Stimulated activated CD4-positive, alpha-beta T cell treated with anti-CD3 and anti-CD28 coated beads, Interleukin-4, amount 100 ng/mL, for 1 hour (primary cell): ENCODE measurements around the gene NSL1.
"Not testable (repeated sequence)": the region's sequence is repeated elsewhere in the genome, so short reads cannot be mapped to it uniquely, and the experiment has no call there.

Source experiments
- DNase-seq: peaks from one replicate; pipeline ENCODE4 v3.0.0-alpha.2; 2020

The NSL1 gene, protein sequence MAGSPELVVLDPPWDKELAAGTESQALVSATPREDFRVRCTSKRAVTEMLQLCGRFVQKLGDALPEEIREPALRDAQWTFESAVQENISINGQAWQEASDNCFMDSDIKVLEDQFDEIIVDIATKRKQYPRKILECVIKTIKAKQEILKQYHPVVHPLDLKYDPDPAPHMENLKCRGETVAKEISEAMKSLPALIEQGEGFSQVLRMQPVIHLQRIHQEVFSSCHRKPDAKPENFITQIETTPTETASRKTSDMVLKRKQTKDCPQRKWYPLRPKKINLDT

GRCh38 chr1:212791676-212792395 lies at the start of gene NSL1, which contains the start of gene TATDN3:
Gene NSL1 (minus strand): TSS chr1:212791777. CDS start chr1:212791763, 14 bp downstream.
Gene TATDN3 (plus strand): TSS chr1:212791894. CDS start chr1:212791922, 28 bp downstream.
- DNase-seq = peak; percentile 96

GRCh38 chr1:212838145-212838544 lies 46.6 kb upstream of the NSL1 start:
- no peak for DNase-seq

DNA sequence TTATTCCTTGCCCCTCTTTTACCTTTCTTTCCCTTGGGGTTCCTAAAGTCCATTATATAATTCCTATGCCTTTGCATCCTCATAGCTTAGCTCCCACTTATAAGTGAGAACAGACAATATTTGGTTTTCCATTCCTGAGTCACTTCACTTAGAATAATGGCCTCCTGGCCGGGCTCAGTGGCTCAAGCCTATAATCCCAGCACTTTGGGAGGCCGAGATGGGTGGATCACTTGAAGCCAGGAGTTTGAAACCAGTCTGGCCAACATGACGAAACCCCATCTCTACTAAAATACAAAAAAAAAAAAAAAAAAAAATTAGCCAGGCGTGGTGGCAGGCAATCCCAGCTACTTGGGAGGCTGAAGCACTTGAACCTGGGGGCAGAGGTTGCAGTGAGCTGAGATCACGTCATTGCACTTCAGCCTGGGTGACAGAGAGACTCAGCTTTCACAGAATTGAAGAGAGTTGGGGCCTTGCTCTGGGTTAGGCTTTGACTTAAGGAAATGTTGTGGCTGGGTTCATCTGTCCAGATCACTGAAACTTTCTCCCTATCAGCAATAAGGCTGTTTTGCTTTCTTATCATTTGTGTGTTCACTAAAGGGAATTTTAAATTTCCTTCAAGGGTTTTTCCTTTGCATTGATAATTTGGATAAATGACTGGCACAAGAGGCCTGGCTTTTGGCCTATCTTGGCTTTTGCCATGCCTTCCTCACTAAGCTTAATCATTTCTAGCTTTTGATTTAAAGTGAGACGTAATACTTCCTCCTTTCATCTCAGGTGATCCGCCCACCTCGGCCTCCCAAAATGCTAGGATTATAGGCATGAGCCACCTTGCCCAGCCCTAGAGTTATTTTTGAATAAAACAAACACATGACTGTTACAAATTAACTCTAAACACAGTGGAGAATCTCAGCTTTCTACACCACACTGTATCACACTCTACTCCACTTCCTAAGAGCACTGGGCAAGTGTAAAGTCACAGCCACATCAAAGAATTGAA lies 41.9 kb upstream of the NSL1 start:
- not testable (repeated sequence) for DNase-seq

GRCh38 chr1:212828395-212828794 lies 36.8 kb upstream of the NSL1 start:
- DNase-seq = no peak

DNA sequence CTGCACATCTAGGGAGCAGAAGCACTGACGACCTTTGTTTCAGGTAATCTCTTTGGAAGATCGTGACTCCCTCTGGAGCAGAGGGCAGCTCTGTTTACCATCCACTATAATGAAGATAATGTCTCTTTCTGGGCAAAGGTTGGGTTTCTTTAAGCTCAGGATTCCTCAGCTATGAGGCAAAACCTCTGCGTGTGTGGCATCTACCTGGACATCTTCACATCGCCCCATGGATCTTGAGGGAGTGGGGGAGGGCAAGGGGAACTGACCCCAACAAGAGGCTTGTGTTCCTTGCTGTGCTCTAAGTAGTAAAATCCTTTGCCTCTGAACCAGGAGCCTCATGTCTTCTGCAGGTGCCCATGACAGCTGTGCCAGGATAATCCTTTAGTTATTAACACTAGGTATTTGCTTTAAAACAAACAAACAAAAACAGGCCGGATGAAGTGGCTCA lies 36.3 kb upstream of the NSL1 start:
- DNase-seq = no peak

DNA sequence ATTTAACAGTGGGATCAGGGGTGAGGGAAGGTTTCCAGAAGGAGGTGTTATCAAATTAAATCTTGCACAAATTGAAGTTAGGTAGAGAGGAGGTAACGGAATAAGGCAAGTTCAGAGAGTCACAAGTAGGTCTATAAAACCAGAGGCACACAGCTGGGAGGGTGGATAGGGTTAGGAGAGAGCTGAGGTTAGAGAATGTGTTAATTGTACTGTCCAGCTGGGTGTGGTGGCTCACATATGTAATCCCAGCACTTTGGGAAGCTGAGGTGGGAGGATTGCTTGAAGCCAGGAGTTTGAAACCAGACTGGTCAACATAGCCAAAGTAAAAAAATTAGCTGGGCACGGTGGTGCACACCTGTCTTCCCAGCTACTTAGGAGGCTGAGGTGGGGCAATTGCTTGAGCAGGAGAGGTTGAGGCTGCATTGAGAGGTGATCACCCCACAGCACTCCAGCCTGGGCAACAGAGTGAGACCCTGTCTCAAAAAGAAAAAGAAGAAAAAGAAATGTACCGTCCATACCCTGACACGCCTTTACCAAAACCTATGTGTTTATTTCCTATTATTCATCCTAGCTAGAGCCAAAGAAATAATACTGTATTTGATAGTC lies 35.7 kb upstream of the NSL1 start:
- no peak for DNase-seq

DNA sequence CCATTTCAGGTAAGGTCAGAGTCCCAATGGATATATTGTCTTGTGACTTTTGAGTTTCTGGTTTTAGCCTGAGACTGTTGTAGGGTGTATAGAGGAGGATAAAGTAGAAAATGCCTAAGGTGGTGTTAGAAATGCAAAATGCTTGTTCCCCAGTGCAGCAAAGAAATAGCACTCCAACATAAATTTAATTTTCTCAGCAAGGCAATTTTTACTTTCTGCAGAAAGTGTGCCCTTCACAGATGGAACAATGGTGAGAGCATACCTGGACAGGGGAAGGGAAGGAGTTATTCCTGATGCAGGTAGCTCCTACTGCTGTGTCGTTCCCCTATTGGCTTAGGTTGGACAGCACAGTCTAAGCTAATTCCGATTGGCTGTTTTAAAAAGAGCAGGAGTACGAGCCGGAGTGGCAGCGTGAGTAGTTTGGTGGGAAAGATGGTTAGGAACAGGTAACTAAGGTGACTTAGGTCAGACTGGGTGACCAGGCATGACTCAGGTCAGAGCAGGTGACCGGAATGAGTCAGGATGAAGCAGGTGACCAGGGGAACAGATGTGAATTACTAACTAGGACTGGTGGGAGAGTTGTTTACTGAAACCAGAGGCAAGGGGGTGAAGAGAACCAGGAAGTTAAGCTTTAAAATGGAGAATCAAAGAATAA lies 34.3 kb upstream of the NSL1 start:
- no peak for DNase-seq

- no peak for DNase-seq
These were observed 32.6 kb upstream of the NSL1 start for GRCh38 chr1:212824201-212824600.

DNA sequence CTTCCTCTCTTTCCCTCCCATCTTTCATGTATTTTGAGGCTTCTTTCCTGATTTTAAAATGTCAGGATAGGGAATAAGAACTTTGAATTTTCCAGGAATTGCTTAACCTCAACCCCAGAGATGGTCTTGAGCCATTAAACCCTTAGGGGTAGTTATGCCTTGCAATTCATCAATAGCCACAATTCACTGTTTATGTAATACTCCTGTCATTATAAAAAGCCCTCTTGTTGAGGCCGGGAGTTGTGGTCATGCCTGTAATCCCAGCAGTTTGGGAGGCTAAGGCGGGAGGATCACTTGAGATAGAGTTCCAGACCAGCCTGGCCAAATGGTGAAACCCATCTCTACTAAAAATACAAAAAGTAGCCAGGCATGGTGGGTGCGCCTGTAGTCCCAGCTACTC lies 31.4 kb upstream of the NSL1 start:
- no peak for DNase-seq

- DNase-seq = no peak
These were observed 29.4 kb upstream of the NSL1 start for GRCh38 chr1:212820969-212821368.

DNA sequence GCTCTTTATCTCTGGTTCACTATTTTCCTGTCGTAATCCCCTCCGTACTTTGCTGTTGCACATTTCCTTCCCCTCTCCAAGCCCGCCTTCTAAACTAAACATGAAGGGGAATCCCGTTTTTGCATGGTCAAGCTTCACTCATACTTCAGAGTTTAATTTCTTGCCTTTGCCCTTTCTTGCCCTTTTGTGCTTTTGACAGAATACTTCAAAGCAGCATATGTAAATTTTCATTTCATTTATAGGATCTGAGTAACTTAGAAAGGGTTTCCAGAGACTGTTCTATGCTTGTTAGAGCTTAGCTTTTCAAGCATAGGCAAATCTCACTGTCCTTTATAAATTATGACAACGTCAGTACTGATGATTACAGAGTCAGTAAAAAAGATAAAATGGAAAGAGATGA lies 28.1 kb upstream of the NSL1 start:
- no peak for DNase-seq

DNA sequence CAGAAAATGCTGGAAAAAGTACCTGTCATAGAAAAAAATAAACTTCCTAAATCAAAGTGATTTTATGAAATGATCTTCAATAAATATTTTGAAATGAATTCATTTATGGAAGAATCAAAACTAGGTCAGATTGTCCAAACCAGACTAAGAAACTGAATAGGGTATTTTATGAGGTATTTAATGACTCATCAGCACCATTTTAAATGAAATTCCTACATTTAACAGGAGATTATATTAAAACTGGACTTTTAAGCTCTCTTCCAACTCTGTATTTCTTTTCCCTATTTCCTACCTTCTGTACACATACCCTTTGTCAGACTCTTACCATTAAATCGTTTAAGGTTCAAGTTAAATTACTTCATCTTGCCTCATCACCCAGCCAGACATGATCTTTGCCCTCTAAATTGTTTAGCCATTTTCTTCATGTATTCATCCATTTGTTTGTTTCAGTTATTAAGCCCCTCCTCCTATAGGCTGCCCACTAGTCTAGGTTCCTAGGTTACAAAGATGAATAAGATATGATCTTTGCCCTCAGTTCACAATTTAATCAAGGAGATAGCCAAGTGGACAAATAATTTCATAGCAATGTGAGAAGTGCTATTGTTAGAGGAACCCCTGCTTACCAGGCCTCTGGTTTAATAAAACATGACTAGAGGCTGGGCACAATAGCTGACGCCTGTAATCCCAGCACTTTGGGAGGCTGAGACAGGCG lies 25.1 kb upstream of the NSL1 start:
- DNase-seq = no peak

GRCh38 chr1:212814537-212815334 lies 23.2 kb upstream of the NSL1 start:
- no peak for DNase-seq

GRCh38 chr1:212805767-212806166 lies 14.2 kb upstream of the NSL1 start:
- DNase-seq = no peak

DNA sequence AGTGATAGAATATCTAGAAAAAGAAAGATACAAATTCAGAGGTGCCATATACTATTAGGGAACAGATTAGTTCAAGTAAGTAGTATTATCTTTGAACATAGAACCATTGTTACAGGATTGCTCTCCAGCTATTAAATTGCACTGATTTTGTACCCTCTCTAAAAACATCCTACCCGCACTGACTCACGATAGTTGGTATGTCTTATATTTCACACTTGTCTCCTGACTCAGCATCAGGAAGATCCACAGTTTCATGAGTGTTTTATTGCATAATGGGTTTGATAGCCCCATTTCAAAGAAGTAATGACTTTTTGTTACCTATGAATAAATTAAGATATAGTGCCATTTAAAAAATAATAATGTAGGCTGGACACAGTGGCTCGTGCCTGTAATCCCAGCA lies 6.1 kb upstream of the NSL1 start:
- DNase-seq = no peak

GRCh38 chr1:212794561-212795014 lies 3.0 kb upstream of the NSL1 start:
- no peak for DNase-seq

DNA sequence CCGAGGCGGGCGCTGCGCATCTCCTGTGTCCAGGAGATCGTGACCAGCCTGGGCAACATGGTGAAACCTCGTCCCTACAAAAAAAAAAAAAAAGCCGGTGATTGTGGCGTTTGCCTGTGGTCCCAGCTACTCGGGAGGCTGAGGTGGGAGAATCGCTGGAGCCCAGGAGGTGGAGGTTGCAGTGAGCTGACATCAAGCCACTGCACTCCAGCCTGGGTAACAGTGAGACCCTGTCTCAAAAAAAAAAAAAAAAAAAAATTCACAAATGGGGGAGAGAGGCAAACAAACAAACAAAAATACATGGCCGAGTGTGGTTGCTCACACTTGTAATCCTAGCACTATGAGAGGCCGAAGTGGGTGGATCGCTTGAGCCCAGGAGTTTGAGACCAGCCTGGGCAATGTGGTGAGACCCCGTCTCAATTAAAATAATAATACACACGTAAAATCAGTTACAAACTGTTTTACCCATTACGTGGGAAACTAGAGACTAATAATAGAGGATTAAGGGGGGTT lies 875 bp upstream of the NSL1 start:
- DNase-seq = no peak

GRCh38 chr1:212791261-212791675 lies 309 bp downstream of the NSL1 start:
- no peak for DNase-seq

DNA sequence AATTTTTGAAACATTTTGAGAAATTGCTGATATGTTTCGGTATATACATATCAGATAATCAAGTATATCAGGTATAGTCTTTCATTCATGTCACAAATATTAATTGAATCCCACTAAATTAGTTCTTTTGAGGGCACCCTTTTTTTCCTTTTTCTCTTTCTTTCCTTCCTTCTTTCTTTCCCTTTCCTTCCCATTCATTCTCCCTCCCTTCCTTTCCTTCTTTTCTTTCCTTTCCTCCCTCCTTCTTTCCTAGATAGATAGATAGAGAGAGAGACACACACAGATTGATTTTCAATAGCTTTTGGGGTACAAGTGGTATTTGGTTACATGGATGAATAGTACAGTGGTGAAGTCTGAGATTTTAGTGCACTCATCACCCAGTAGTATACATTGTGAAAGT lies 5.7 kb downstream of the NSL1 start:
- DNase-seq = no peak

GRCh38 chr1:212783976-212784375 lies 7.6 kb downstream of the NSL1 start:
- DNase-seq = no peak
